B cell (primary cell): ENCODE measurements around the gene HOATZ.

Experiments used
- CTCF ChIP-seq: fragments of 200-600 bp; IDR thresholded peaks from one replicate; pipeline ENCODE4 v1.8.0; 2022; ENCODE audit warnings: antibody characterized with exemption, mild to moderate bottlenecking
- EZH2 ChIP-seq: IDR thresholded peaks from 2 replicates; pipeline ENCODE4 v1.6.1; 2012; ENCODE audit warnings: borderline replicate concordance, low read depth, mild to moderate bottlenecking, moderate library complexity, low read length; ENCODE audit not compliant: insufficient read depth, poor library complexity, severe bottlenecking

DNA sequence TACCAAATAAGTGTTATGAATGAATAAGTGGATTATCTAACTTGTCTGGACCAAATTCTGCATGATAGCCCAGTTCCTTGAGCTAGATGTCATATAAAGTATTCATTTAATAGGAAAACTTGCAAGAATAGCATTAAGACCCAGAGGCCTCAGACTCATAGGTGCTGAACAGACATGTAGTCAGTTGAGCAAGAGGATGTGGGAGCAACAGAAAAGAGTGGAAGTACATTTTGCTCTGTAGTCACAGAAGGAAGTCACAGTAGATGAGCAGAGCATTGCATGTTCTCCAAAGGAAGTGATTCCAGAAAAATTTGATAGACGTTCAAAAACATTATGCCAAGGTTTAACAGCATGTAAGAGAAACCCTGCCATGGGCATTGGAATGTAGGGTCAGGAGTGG lies 9.5 kb downstream of the HOATZ start:
- no peak for TF ChIP-seq CTCF
- no peak for TF ChIP-seq EZH2
